CD4-positive, alpha-beta T cell (primary cell): ENCODE data around the gene COL4A4. TPM values are rescaled to one million over a fixed set of nuclear protein-coding genes. Genes with fewer than 3 reads are reported as not detected.

Experiments used
- ATAC-seq: fragments of 200-7000 bp; cut with Tn5 transposase; one replicate; pipeline ENCODE4 v1.10.0; 2022; ENCODE audit warnings: mild to moderate bottlenecking; ENCODE audit not compliant: poor library complexity
- CTCF ChIA-PET: fragments of 350-600 bp; sonication (Branson Sonifier 250); formaldehyde crosslinking; loops from one replicate; lab custom pipeline; 2021; ENCODE audit warnings: antibody characterized with exemption, inconsistent platforms; lab: Charles Lee
- POLR2A ChIA-PET: fragments of 350-600 bp; sonication (Branson Sonifier 250); formaldehyde crosslinking; loops from one replicate; lab custom pipeline; 2021; ENCODE audit warnings: antibody characterized with exemption, inconsistent platforms; lab: Charles Lee
- DNase-seq, 14 experiments: peaks; one replicate each; pipeline ENCODE4 v3.0.0-alpha.2; 2013 to 2020; ENCODE audit warnings: mixed read lengths in 2 of 14
- H3K27ac ChIP-seq, 2 donors: one replicate each; pipeline versions ENCODE4 v1.5.1 to v1.7.0; 2013; ENCODE audit warnings: low read length in 2 of 2, low read depth in 1 of 2, mild to moderate bottlenecking in 1 of 2
- H3K27me3 ChIP-seq, 2 experiments: 1 replicate in 1 of 2; 2 replicates in 1 of 2; pipeline versions ENCODE4 v1.6.1 to v1.7.0; 2013; ENCODE audit warnings: low read length in 2 of 2, control low read depth in 1 of 2, mild to moderate bottlenecking in 1 of 2, moderate library complexity in 1 of 2; ENCODE audit not compliant: insufficient read depth in 2 of 2, control insufficient read depth in 1 of 2
- H3K36me3 ChIP-seq: one replicate; pipeline ENCODE4 v1.6.1; 2013; ENCODE audit warnings: low read length, control low read depth; ENCODE audit not compliant: insufficient read depth
- H3K4me1 ChIP-seq: one replicate; pipeline ENCODE4 v1.6.1; 2013; ENCODE audit warnings: low read length, control low read depth; ENCODE audit not compliant: insufficient read depth
- H3K4me3 ChIP-seq: one replicate; pipeline ENCODE4 v1.5.1; 2013; ENCODE audit warnings: mild to moderate bottlenecking, low read length, moderate library complexity
- H3K9me3 ChIP-seq, 2 experiments: 1 replicate in 1 of 2; 2 replicates in 1 of 2; pipeline versions ENCODE4 v1.6.1 to v1.7.0; 2013; ENCODE audit warnings: low read length in 2 of 2, mild to moderate bottlenecking in 2 of 2, control low read depth in 1 of 2, moderate library complexity in 1 of 2; ENCODE audit not compliant: control insufficient read depth in 1 of 2, insufficient read depth in 1 of 2
- H3K27ac Mint-ChIP-seq: one replicate; pipeline ENCODE4 v1.8.0; 2020; ENCODE audit warnings: mixed read lengths
- H3K27me3 Mint-ChIP-seq: one replicate; pipeline ENCODE4 v1.8.0; 2021; ENCODE audit warnings: mixed read lengths
- H3K36me3 Mint-ChIP-seq: one replicate; pipeline ENCODE4 v1.8.0; 2021; ENCODE audit warnings: low read depth, mixed read lengths
- H3K4me1 Mint-ChIP-seq: one replicate; pipeline ENCODE4 v1.8.0; 2021; ENCODE audit warnings: low read depth, mixed read lengths
- H3K4me3 Mint-ChIP-seq: one replicate; pipeline ENCODE4 v1.8.0; 2020; ENCODE audit warnings: mild to moderate bottlenecking, mixed read lengths
- H3K9me3 Mint-ChIP-seq: one replicate; pipeline ENCODE4 v1.8.0; 2020; ENCODE audit warnings: mixed read lengths
- CTCF ChIP-seq: fragments of 200-600 bp; IDR thresholded peaks from one replicate; pipeline ENCODE4 v1.8.0; 2022; ENCODE audit warnings: antibody characterized with exemption, mild to moderate bottlenecking
- intact Hi-C, 2 experiments: fragments of 100-400 bp; cut with DNase I in 1 of 2; cut with micrococcal nuclease in 1 of 2; formaldehyde crosslinking; loops; one replicate each; pipeline versions ENCODE4 v1.15.1 to v1.9.0; 2023 to 2025; cut with DNase I, micrococcal nuclease
- total RNA-seq, 174 experiments: library from RNA in 2 of 174; stranded (reverse) in 2 of 174; gene quantifications; one replicate each; pipeline ENCODE4 v1.2.3 and lab custom pipeline; 2021 to 2026

The COL4A4 gene
- total RNA-seq, 2 experiments from 2014 or later = not detected

GRCh38 chr2:227148106-227148505 is 15.9 kb downstream of the COL4A4 start:
- Histone ChIP-seq H3K36me3 (no peaks in the 10 kb centered on the region), H3K4me3 (no peak overlapping the region), H3K9me3 (peaks cover 0 to 5% of the 10 kb centered on the region in 2 experiments), H3K27ac (no peak overlapping the region), H3K27me3 (peaks cover 3 to 5% of the 10 kb centered on the region in 2 experiments), H3K4me1 (no peaks in the 10 kb centered on the region)
- H3K4me3 Mint-ChIP-seq = no peak overlapping the region
- ATAC-seq (no peak), DNase-seq (no peak)
- peaks cover 47% of the 10 kb centered on the region for H3K27me3 Mint-ChIP-seq
- no peaks in the 10 kb centered on the region for H3K36me3 Mint-ChIP-seq
- H3K4me1 Mint-ChIP-seq = no peaks in the 10 kb centered on the region
- POLR2A ChIA-PET = no interaction called here
- no peak for TF ChIP-seq CTCF
- intact Hi-C loops = no loop called here
- no peak overlapping the region for H3K27ac Mint-ChIP-seq
- CTCF ChIA-PET = no interaction called here
- H3K9me3 Mint-ChIP-seq = peaks cover 6% of the 10 kb centered on the region

DNA sequence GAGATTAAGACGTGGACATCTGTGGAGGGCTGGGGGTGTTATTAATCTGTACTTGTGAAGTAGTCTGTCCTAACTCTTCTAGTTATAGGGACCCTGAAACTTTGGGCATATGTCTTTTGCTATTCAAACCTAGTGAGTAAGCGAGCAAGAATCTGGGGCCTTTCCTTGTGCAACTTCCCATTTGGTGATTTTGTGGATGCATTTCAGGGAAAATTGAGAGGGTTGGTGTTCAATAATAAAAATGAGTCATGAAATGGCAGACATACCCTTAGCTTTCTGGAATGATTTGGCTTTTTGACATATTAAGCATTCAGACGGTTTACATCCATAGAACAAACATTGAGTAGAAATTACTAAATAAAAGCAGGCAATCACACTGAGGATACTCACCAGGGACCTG is 17.0 kb downstream of the COL4A4 start:
- no peak overlapping the region for H3K4me3 Mint-ChIP-seq
- no peak for TF ChIP-seq CTCF
- Histone ChIP-seq H3K36me3 (no peaks in the 10 kb centered on the region), H3K27me3 (peaks cover 3 to 5% of the 10 kb centered on the region in 2 experiments), H3K4me1 (no peaks in the 10 kb centered on the region), H3K27ac (no peak overlapping the region), H3K4me3 (no peak overlapping the region), H3K9me3 (peaks cover 0 to 5% of the 10 kb centered on the region in 2 experiments)
- no peak overlapping the region for H3K27ac Mint-ChIP-seq
- intact Hi-C loops = no loop called here
- POLR2A ChIA-PET = no interaction called here
- no peaks in the 10 kb centered on the region for H3K36me3 Mint-ChIP-seq
- ATAC-seq = no peak
- peaks cover 6% of the 10 kb centered on the region for H3K9me3 Mint-ChIP-seq
- no peak for DNase-seq
- H3K27me3 Mint-ChIP-seq = peaks cover 42% of the 10 kb centered on the region
- CTCF ChIA-PET = no interaction called here
- no peaks in the 10 kb centered on the region for H3K4me1 Mint-ChIP-seq

DNA sequence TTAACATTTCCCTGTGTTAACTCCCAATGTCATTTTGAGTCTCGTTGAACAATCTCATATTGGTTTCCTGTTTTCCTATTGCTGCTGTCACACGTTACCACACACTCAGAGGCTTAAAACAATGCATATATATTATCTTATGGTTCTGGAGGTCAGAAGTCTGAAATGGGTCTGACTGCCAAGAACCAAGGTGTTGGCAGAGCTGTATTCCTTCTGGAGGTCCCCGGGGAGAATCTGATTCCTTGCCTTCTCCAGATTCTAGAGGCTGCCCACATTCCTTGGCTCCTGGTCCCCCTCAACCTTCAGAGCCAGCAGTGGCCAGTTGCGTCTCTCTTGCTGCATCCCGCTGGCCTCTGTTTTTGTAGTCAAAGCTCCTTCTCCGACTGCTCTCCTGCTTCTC is 17.5 kb downstream of the COL4A4 start:
- TF ChIP-seq CTCF = no peak
- peaks cover 37% of the 10 kb centered on the region for H3K27me3 Mint-ChIP-seq
- no peaks in the 10 kb centered on the region for H3K36me3 ChIP-seq
- no peaks in the 10 kb centered on the region for H3K4me1 Mint-ChIP-seq
- H3K36me3 Mint-ChIP-seq = no peaks in the 10 kb centered on the region
- H3K4me1 ChIP-seq = no peaks in the 10 kb centered on the region
- POLR2A ChIA-PET = no interaction called here
- H3K27ac Mint-ChIP-seq = no peak overlapping the region
- CTCF ChIA-PET = no interaction called here
- peaks cover 6% of the 10 kb centered on the region for H3K9me3 Mint-ChIP-seq
- peaks cover 0 to 5% of the 10 kb centered on the region in 2 experiments for H3K9me3 ChIP-seq
- ATAC-seq (no peak), DNase-seq (no peak)
- no peak overlapping the region for H3K4me3 Mint-ChIP-seq
- H3K27me3 ChIP-seq = peaks cover 3 to 5% of the 10 kb centered on the region in 2 experiments
- intact Hi-C loops = no loop called here
- no peak overlapping the region for H3K27ac ChIP-seq
- H3K4me3 ChIP-seq = no peak overlapping the region
